GM18868 (cell line): Measurements from ENCODE around the gene PTMA.
"Not testable (repeated sequence)": the region's sequence is repeated elsewhere in the genome, so short reads cannot be mapped to it uniquely, and the experiment has no call there.

Experiments used
- ATAC-seq: cut with Tn5 transposase; IDR thresholded peaks from one replicate; pipeline ENCODE4 v1.9.1; 2021; ENCODE audit warnings: mild to moderate bottlenecking, moderate library complexity; ENCODE audit not compliant: unreplicated experiment

PTMA gene, protein sequence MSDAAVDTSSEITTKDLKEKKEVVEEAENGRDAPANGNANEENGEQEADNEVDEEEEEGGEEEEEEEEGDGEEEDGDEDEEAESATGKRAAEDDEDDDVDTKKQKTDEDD

DNA sequence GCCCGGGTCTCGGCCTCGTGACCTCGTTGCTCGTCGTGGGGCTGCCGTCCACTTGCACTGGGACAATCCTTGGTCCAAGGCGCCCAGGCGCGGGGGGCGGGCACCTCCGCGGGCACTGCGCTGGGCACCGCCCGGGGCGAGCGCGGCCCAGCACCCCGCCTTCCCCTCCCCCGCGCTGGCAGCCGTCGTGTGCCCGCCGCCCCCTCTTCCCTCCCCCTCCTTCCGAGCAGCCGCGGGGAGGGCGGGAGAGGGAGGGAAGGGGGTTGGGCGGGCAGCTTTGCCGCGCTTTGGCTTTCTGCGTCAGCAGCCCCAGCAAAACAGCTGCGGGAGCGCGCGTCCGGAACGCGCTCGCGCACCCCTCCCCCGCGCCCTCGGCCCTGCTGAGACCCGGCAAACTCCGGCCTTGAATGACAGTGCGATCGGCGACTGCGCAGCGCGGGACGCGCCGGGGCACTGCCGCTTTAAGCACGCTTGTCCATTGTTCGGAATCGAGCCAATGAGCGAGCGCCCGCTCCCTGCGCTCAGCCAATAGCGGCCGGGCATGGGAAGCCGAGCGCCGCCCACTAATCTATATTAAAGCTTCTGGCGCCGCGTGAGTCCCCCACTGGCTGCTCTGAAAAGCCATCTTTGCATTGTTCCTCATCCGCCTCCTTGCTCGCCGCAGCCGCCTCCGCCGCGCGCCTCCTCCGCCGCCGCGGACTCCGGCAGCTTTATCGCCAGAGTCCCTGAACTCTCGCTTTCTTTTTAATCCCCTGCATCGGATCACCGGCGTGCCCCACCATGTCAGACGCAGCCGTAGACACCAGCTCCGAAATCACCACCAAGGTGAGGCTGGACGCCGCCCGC is at the start of gene PTMA:
TSS of gene PTMA (plus strand) at position 599 of the 846 bp plus-strand sequence. CDS start at position 781, 182 bp downstream.
- peak; percentile 66 for ATAC-seq

DNA sequence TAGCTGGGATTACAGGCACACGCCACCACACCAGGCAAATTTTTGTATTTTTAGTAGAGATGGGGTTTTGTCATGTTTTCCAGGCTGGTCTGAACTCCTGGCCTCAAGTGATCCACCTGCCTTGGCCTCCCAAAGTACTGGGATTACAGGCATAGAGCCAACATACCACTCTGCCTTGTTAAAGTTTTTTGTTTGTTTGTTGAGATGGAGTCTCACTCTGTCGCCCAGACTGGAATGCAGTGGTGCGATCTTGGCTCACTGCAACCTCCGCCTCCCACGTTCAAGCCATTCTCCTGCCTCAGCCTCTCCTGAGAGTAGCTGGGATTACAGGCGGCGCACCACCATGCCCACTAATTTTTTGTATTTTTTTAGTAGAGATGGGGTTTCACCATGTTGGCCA is 48.3 kb upstream of the PTMA start:
- ATAC-seq, result not testable (repeated sequence)

DNA sequence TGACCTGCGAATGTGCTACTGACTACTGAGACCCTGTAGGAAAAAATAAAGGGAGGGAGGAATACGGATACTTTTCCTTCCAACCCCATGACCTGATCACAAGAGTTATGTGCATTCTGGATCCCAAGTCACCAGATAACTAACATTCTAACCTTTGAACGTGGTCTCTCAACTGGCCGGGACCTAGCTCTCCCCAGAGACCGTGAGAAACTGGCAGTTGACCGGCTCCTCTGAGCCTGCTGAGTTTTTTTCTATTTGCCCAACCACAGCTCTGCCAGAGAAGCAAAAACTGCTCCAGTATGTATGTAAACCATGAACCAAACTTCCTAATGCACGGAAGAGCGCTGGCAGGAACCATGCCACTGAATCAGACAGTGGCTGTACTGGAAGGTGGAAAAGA is 47.5 kb upstream of the PTMA start:
- ATAC-seq, result no peak

DNA sequence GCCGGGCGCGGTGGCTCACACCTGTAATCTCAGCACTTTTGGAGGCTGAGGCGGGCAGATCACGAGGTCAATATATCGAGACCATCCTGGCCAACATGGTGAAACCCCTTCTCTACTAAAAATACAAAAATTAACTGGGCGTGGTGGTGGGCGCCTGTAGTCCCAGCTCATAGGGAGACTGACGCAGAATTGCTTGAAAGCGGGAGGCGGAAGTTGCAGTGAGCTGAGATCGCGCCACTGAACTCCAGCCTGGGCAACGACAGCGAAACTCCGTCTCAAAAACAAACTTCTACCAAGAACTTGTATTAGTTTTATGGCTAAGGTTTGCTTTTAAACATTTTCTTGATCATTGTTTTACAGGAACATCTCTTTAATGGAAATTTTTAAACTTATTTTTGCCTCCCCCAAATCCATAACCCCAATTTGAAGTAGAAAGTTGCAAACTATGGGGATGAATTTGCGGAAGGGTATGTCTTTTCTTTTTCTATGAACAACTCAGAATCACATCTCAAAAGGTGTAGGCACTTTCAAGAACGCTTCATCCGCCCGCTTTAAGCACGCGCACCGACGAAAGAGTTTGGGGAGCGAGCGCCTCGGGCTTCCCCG is 46.8 kb upstream of the PTMA start:
- no peak for ATAC-seq

DNA sequence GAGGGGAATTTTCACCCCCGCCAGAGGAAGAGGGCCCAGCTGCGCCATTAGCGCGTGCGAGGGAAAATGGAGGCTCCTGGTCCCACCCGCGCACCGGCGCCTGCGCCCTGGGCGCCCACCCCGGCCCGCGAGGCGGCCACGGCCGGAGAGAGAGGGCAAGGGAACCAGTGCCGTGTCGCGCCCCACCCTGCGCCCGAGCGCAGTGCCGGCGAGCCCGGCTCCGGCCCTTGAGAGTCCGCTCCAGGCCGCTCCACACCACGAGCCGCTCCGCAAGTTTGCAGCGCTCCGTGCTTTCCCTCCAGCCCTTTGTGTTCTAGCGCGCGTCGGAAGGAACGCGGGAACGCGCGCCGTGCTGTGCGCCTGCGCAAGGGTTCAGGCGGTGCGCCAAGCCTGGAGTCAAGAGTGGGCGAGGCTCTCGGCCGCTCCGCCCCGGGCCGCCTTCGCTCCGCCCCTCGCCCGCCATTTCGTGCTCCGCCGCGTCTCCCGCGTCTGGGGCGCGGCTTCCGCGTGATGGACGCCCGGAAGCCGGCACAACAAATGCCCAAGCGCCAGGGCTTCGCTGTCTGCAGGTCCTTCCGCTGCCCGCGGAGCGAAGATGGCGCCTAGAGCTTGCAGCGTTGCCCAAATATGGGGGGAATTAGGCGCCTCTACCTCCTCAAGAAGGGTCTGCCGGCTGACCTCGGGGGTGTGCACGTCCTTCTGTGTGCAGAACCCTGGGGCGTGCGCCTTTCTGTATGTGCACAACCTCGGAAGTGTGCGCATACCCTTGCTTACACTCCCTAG is 46.1 kb upstream of the PTMA start:
- peak; percentile 70 for ATAC-seq

DNA sequence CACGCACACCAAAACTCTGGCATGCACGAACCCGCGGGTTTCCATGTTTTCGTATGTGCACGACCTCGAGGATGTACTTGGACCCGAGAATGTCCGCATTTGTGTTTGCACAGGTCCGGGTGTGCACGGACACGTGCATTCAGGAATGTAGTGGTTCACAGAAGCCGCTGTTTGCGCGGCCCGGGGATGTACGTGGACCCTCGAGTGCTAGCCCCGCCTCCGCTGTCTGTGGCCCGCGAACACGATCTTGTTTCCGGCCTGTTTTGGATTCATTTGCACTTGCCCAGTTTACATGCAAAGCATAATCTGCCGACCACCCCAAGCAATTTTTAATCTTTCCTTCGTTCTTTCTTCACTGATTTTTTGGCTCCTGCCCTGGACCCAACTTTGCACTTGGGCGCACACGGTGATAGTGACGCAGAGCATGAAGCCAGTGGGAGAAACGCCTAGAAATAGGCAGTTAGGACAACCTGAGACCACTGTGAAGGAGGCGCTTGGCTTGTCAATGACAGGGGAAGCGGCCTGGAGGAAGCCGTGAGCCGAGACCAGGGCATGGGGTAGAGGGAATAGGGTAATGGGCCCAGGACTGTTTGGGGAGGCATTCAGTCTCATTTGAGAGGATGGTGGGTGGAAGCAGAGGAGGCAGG is 45.4 kb upstream of the PTMA start:
- ATAC-seq, result no peak

DNA sequence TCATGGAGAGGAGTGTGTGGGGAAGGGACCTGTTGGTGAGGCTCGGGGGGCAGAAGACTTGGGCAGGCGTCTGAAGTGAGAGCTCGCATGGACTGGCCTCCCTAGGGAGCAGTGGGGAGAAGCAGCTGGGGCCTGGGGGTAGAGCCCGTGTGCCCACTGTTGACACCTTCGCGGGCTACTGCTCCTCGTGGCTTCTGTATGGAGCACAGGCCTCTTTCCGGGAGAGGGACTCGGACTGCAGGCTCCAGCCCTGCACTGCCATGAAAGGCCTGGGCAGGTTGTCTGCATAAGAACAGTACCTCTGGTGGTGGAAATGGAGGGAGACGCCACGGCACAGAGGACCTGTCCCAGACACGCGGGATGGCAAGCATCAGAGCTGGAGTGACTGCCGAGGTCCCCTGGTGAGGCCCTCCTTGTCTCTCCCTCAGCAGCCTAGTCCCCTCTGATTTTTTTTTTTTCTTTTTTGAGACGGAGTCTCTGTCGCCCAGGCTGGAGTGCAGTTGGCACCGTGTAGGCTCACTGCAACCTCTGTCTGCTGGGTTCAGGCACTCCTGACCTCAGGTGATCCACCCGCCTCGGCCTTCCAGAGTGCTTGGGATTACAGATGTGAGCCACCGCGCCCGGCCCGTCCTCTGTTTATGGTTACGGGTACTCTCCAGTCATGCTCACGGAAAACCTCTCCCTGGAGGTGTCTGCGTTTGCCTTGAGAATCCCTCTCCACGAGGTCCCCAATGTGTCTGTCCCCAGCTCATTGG is 44.7 kb upstream of the PTMA start:
- no peak for ATAC-seq

DNA sequence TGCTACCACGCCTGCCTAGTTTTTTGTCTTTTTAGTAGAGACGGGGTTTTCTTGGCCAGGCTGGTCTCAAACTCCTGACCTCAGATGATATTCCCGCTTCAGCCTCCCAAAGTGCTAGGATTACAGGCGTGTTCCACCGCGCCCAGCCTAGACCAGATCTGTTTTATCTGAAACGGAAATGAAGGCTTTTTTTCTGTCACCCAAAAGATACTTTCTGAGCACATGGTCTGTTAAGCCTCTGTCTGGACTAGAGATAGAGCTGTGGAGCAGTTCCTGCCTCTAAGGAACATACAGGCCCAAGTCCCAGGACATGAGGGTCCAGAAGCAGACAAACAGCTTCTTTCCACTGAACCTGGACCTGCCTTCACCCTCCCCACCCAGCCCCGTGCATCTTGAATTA is 43.6 kb upstream of the PTMA start:
- no peak for ATAC-seq

DNA sequence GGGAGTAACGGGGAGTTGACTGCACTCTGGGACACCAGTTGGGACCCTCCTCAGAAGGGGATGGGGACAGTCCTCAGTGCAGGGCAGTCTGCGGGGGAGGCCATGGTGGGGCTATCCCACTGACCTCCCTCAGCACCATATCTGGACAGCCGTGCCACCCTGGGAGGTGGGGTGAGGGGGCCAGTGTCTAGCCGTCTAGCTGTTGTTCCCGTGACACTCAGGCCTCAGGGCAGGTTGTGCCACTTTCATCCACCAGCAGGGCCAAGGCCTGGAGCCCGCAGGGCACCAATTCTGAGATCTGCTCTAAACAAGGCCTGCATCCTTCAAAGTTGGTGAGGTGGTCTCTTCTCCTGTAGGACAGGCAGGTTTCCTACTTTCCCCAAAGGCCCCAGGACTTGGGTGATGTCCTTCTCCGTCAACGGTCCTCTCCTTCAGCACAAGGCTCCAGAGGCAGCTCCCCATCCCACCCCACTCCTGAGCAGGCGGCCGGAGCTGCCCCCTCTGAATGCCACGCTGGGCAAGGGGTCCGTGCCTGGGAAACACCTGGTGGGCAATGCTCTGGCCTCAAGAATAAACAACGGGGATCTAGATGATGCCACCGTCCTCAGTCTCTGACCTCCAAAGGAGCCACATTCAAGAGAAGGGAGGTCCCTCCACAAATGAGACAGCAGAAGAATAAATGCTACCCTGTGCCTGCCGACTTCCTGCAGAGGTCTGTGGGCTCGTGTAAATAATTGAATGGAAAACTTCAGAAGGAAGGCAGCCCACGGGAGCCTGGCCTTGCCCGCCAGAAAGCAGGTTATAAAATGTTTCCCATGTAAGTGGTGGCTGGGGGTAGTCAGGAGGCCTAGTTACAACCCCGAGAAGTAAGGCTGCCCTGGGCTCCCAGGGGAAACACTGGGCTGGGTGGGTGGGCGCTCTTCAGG is 42.8 kb upstream of the PTMA start:
- no peak for ATAC-seq

DNA sequence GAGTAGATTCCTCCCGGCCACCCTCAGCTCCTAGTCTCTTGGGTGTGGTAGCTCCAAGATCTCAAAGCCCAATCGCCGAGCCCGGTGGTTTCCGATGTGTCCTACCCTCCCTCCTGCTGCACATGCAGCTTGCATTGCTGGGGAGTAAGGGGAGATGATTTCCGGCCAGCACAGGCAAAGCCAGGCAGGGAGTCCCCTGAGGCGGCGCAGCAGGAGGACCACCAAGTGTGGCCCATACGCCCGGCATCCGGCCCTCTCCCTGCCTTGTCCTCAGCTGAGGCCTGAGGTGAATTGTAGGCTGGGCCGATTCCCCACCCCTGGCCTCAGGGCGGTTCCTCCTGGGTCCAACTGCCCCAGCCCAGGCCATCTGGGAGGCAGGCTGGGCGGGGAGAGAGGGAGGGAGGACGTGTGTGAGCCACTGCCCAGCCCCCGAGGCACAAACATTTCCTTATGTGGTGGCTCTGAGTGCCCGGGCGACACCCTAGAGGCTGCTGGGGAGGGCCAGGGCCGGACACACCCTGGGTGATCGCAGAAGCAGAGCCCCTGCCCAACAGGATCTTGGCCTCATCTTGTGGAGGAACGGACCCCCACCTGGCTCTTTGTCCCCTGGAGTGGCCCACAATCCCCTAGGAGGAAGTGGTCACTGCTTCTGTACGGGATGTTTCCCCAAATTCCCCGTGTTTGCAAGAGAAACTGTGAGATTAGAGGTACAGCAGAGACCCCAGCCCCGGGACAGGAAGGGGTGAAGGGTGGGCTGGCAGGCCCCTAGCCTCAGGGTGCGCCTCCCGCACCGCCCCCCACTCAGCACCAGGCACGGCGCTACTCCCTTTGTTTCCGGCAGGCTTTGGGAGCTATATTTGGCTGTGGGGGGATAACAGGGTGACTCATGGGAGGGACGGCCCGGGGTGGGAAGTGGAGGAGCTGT is 41.9 kb upstream of the PTMA start:
- ATAC-seq, result peak; percentile 37

DNA sequence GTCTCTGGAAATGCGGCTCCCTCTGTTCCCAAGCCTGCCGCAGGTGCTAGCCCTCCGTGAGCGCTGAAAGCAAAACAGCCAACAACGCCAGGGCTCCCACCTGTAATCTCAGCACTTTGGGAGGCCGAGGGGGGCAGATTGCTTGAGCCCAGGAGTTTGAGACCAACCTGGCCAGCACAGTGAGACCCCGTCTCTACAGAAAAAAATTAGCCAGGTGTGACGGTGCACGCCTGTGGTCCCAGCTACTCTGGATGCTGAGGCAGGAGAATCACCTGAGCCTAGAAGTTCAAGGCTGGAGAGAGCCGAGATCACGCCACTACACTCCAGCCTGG is 41.3 kb upstream of the PTMA start:
- no peak for ATAC-seq

DNA sequence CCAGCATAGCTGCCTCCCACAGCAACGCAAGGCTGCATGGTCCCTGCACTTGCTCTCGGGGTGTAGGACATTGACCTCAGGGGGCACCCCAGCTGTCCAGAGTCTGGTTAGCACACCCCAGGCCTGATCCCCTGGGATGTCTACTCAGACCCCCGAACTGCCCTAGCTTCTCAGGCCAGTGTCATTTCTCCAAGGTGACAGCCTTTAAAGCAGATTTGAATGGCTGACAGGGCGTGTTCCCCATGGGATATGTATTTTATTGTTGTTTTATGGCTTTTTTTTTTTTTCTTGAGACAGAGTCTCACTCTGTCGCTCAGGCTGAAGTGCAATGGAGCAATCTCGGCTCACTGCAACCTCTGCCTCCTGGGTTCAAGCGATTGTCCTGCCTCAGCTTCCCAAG is 40.8 kb upstream of the PTMA start:
- ATAC-seq, result no peak

DNA sequence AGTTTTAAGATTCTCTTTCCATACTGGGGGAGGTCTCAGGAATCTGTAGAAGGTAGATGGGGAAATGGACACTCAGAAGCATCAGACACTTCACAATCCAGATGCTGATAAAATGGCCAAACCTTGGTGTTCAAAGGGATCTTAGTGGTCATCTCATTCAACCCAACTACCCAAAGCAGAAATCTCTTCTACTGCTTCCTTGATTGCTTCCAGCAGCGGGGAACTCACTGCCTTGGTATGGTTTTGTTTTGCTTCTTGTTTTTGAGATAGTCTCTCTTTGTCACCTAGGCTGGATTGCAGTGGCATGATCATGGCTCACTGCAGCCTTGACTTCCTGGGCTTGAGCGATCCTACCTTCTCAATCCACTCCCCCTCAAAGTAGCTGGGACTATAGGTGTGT is 39.3 kb upstream of the PTMA start:
- ATAC-seq, result no peak

DNA sequence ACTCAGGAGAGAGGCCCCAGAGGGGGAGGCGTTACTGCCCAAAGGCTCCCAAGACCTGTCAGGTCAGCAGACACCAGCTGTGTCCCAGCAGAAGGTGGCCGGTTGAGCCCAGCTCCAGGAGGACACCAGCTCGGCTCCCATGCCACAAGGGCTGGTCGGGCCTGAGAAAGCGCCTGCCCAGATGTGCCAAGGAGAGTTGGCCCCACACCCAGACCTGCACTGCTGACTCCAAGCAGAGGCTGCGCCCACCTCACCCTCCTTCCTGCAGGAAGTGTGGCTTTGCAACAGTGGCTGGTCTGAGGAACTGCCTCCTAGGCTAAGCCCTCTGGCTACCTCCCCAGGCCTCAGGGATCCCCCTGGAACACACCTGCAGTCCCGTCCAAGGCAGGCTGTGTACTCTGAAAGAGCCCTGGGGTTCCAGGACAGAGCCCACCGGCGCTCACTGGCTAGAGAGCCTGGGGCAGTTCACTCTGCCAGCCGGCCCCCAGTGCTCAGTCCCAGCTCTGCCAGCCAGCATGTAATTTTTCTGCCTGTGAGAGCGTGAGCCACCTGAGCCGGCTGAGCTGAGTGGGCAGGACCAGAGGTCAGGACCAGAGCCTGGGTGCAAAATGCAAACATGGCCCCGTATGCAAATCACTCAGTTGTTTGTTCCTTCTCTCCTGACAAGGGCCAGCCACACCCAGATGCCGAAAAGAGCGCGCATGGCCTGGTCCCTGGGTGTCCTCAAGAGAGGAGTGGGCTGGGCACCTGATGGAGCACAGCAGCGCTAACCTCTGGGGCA is 36.9 kb upstream of the PTMA start:
- ATAC-seq, result peak; percentile 32

DNA sequence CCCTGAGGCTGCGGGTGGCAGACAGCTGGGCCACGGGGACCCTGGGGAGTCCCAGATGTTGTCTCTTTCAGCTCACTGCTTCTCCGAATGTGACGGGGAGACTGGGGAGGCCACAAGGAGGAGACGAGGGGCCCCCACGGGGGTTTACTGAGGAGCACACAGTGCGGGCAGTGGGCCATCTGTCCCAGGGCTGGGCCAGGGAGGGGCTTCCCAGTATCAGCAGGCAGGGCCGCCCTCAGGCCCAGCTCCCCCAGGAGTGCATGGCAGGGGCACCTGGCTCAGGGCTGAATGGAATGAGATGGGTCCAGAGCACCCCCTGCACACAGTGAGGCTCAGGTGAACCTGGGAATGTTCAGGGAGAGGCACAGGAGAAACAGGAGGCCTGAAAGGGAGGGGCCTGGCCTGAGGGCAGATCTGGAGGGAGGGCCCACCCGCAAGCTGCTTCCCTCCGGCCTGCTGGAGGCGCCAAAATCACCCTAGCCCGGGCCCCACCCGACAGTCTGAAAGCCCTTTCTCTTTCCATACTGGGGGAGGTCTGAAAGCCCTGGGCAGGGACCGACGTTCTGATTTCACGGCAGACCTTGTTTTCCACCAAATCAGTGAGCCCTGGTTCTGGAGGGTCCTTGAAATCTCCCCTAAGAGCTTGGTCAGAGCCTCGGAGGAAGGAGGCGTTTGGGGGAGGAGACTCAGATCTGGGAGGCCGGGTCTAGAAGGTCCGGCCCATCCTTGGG is 35.5 kb upstream of the PTMA start:
- peak; percentile 65 for ATAC-seq

DNA sequence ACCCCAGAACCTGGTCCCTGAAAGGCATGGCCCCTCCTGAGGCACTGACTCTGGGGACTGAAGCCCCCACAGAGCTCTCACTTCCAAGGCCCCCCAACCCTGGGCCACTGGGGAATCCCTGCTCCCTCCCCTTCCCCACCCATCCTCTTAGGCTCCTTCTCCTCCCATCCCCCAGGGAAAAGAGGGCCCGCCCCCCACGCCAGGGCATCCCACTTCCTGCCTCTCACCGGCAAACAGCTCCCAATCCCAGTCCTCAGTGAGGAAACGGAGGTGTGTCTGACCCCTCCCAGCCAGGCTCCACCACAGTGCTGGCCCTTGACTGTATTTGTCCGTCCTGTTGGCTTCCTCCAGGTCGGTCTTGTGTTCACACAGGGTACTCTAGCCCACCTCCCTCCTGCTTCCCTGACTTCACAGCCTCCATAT is 35.0 kb upstream of the PTMA start:
- no peak for ATAC-seq
